HFFc6 (cell line): ENCODE measurements around the gene ATAD3B. TPM values are rescaled to one million over a fixed set of nuclear protein-coding genes. Genes with fewer than 3 reads are reported as not detected.
"Not testable (repeated sequence)": the region's sequence is repeated elsewhere in the genome, so short reads cannot be mapped to it uniquely, and the experiment has no call there.

Experiments used
- DNase-seq: peaks from one replicate; pipeline ENCODE4 v3.0.0-alpha.2; 2018
- H3K27ac Mint-ChIP-seq: 2 replicates; pipeline ENCODE4 v1.8.0; 2020; ENCODE audit warnings: mild to moderate bottlenecking, mixed read lengths
- H3K27me3 Mint-ChIP-seq: 2 replicates; pipeline ENCODE4 v1.8.0; 2021; ENCODE audit warnings: mild to moderate bottlenecking, moderate library complexity, mixed read lengths; ENCODE audit not compliant: insufficient read depth
- H3K36me3 Mint-ChIP-seq: 2 replicates; pipeline ENCODE4 v1.8.0; 2021; ENCODE audit warnings: low read depth, mixed read lengths
- H3K4me1 Mint-ChIP-seq: 2 replicates; pipeline ENCODE4 v1.8.0; 2020; ENCODE audit warnings: low read depth, mixed read lengths
- H3K4me3 Mint-ChIP-seq: 2 replicates; pipeline ENCODE4 v1.8.0; 2020; ENCODE audit warnings: mild to moderate bottlenecking, moderate library complexity, mixed read lengths
- H3K9me3 Mint-ChIP-seq: 2 replicates; pipeline ENCODE4 v1.8.0; 2020; ENCODE audit warnings: mild to moderate bottlenecking, mixed read lengths
- CTCF ChIP-seq: fragments of 200-600 bp; sonication (generic); IDR thresholded peaks from 2 replicates; pipeline ENCODE4 v1.5.0; 2021; ENCODE audit warnings: antibody characterized with exemption, mild to moderate bottlenecking
- total RNA-seq, 6 experiments: library from RNA; stranded (reverse); fragmentation: NEBNext Ultra II Directional; extraction: Animal tissue kit (Norgen Biotek cat#: 25700); gene quantifications; 2 replicates in 1 of 6; 3 replicates in 5 of 6; pipeline ENCODE4 v1.2.3, GENCODE V29; 2021

Gene ATAD3B
- total RNA-seq, 6 experiments from 2014 or later, result 21.0 to 24.8 (median 23.0) TPM

GRCh38 chr1:1460540-1461130 lies 10.9 kb upstream of the ATAD3B start:
- Mint-ChIP-seq H3K27ac (no peak overlapping the region), H3K36me3 (no peaks in the 10 kb centered on the region), H3K4me1 (no peaks in the 10 kb centered on the region), H3K9me3 (no peaks in the 10 kb centered on the region), H3K4me3 (no peak overlapping the region), H3K27me3 (0 out of 2 replicates have a peak, but pooled peaks cover 2% of the 10 kb centered on the region)
- no peak for DNase-seq
- TF ChIP-seq CTCF, result no peak

- no peak for DNase-seq
- Mint-ChIP-seq H3K27me3 (0 out of 2 replicates have a peak, but pooled peaks cover 2% of the 10 kb centered on the region), H3K27ac (no peak overlapping the region), H3K4me1 (no peaks in the 10 kb centered on the region), H3K4me3 (no peak overlapping the region), H3K9me3 (peaks cover 3% of the 10 kb centered on the region; the same call in 1 of the 2 replicates), H3K36me3 (peaks cover 3% of the 10 kb centered on the region; the same call in 1 of the 2 replicates)
- TF ChIP-seq CTCF, result no peak
These were observed 9.7 kb upstream of the ATAD3B start for GRCh38 chr1:1461721-1462317.

- H3K27ac Mint-ChIP-seq, result no peak overlapping the region
- no peak for TF ChIP-seq CTCF
- no peak overlapping the region for H3K4me3 Mint-ChIP-seq
- DNase-seq, result no peak
- H3K27me3 Mint-ChIP-seq, result 0 out of 2 replicates have a peak, but pooled peaks cover 2% of the 10 kb centered on the region
- peaks cover 3% of the 10 kb centered on the region; the same call in 1 of the 2 replicates for H3K9me3 Mint-ChIP-seq
- peaks cover 3% of the 10 kb centered on the region; the same call in 1 of the 2 replicates for H3K36me3 Mint-ChIP-seq
- no peaks in the 10 kb centered on the region for H3K4me1 Mint-ChIP-seq
These were observed 9.1 kb upstream of the ATAD3B start for GRCh38 chr1:1462318-1462966.

- H3K27ac Mint-ChIP-seq, result no peak overlapping the region
- H3K4me1 Mint-ChIP-seq, result no peaks in the 10 kb centered on the region
- H3K36me3 Mint-ChIP-seq, result peaks cover 3% of the 10 kb centered on the region; the same call in 1 of the 2 replicates
- no peak for TF ChIP-seq CTCF
- 0 out of 2 replicates have a peak, but pooled peaks cover 2% of the 10 kb centered on the region for H3K27me3 Mint-ChIP-seq
- DNase-seq, result no peak
- peaks cover 3% of the 10 kb centered on the region; the same call in 1 of the 2 replicates for H3K9me3 Mint-ChIP-seq
- H3K4me3 Mint-ChIP-seq, result no peak overlapping the region
These were observed 8.3 kb upstream of the ATAD3B start for GRCh38 chr1:1463312-1463711.

GRCh38 chr1:1468196-1468985 lies 3.2 kb upstream of the ATAD3B start:
- DNase-seq, H3K9me3 Mint-ChIP-seq, H3K27me3 Mint-ChIP-seq, H3K27ac Mint-ChIP-seq, H3K36me3 Mint-ChIP-seq, H3K4me3 Mint-ChIP-seq: not testable (repeated sequence)
- peaks cover 18% of the 10 kb centered on the region for H3K4me1 Mint-ChIP-seq
